GM10248 (cell line): ENCODE results near the gene ZNF157.
"Not testable (repeated sequence)": the region's sequence is repeated elsewhere in the genome, so short reads cannot be mapped to it uniquely, and the experiment has no call there.

ENCODE experiments used
- CTCF ChIA-PET: fragments of 300-600 bp; sonication (Branson Sonifier 250); formaldehyde crosslinking; extraction: SDS; loops from one replicate; lab custom pipeline; 2021; ENCODE audit warnings: antibody characterized with exemption; lab: Yijun Ruan, JAX
- POLR2A ChIA-PET: fragments of 350-650 bp; sonication (Branson Sonifier 250); formaldehyde crosslinking; extraction: SDS; loops from one replicate; lab custom pipeline; 2020; ENCODE audit warnings: antibody characterized with exemption; lab: Yijun Ruan, JAX
- DNase-seq: peaks from one replicate; pipeline ENCODE4 v3.0.0; 2012; ENCODE audit errors: extremely low spot score
- TF ChIP-seq, protein P1 (sequence below): IDR thresholded peaks from 2 replicates; pipeline ENCODE4 v1.5.1; 2012; ENCODE audit warnings: mild to moderate bottlenecking, low read depth; ENCODE audit errors: extremely low read depth, missing control alignments, control extremely low read depth

Gene ZNF157

DNA sequence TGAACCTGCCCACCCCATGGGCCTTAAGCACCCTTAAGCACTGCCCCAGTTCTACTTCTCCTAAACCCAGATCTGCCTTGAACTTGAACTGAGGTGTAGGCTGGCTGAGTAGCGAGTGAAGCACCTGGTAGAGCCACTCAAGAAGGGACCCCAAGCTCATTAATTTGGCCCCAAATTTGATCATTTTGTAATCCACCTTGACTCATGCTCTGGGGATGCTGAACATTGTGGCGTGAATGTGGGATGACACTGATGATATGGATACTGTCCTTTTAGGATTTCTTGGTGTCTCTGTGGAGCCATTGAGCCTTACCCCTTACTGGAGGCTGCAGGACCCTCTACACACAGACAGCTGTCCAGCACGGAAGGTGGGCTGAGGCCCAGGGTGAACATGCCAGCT, at the start of gene ZNF157:
TSS of gene ZNF157 (plus strand) at position 301 of the 400 bp plus-strand sequence. CDS start at position 392, 91 bp downstream.
- CTCF ChIA-PET: interaction anchor here (1.3 to 2.7 kb wide), 2 partner anchors 14 to 154 kb away, joined by 3 to 20 read pairs; no protein-coding TSS in a partner anchor
- no peak for DNase-seq
- POLR2A ChIA-PET: no interaction called here
- TF ChIP-seq, protein P1, sequence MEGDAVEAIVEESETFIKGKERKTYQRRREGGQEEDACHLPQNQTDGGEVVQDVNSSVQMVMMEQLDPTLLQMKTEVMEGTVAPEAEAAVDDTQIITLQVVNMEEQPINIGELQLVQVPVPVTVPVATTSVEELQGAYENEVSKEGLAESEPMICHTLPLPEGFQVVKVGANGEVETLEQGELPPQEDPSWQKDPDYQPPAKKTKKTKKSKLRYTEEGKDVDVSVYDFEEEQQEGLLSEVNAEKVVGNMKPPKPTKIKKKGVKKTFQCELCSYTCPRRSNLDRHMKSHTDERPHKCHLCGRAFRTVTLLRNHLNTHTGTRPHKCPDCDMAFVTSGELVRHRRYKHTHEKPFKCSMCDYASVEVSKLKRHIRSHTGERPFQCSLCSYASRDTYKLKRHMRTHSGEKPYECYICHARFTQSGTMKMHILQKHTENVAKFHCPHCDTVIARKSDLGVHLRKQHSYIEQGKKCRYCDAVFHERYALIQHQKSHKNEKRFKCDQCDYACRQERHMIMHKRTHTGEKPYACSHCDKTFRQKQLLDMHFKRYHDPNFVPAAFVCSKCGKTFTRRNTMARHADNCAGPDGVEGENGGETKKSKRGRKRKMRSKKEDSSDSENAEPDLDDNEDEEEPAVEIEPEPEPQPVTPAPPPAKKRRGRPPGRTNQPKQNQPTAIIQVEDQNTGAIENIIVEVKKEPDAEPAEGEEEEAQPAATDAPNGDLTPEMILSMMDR: no peak

DNA sequence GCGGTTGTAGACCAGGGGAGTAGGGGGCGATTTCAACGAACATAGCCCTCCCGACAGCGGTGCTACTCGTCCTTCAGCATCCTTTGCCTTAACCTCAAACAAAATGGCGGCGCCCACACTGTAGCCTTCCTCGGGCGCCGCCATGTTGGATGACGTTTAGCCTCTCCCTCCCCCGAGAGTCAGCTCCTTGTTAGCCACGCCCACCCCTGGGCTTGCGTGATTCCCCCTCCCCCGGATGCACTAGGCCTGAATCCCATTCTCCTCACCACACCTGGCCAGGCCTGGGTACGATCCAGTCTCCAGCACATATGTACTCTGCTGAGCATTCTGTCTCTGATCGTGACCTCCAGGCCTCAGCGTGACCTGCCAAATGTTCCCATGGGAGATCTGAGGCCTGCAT, 49.0 kb upstream of the ZNF157 start:
- ChIA-PET CTCF (interaction anchor here (1.3 kb wide), 1 partner anchor 64 kb away, joined by 3 read pairs; no protein-coding TSS in a partner anchor), POLR2A (no interaction called here)
- DNase-seq: no peak
- TF ChIP-seq, protein P1: no peak

DNA sequence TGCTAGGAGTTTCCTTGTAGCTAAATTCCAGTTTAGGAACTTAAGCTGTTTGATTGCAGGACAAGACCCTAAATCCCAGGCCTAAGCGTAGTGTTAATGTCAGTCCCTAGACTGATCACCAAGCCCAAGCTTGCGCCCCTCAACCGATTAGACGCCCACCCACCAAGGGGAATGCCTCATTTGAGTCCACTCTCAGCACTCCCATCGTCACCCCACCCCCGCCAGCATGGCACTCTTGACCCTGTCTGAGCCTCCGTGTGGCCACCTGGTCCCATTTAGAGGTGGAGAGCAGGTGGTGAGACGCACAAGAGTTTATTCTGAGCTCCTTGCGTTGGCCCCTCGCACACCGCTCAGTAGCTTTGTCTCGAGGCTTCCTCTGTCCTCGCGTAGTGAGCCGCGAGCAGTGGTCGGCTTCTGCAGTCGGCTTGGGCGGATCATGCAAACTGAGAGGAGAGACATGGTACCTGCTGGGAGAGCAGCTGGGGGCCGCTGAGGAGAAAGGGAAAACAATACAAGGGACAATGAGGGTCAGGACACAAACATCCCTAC, 48.5 kb upstream of the ZNF157 start:
- DNase-seq: no peak
- ChIA-PET POLR2A (no interaction called here), CTCF (interaction anchor here (1.3 kb wide), 1 partner anchor 63 kb away, joined by 3 read pairs; no protein-coding TSS in a partner anchor)
- TF ChIP-seq, protein P1: no peak

DNA sequence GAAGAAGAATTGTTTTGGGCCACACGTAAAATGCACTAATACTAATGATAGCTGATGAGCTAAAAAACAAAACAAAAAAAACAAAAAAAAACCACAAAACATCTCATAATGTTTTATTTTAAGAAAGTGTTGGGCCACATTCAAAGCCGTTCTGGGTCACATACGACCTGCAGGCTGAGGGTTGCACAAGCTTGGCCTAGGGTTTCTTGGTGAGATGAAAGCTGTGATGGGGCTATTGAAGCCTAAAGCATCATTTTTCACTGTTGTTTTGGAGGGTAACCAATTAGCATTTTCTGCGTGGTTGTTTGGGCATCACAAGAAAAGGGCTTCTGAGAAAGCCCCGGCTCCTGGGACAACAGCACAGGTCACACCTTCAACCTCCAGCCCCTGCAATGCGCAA, 42.5 kb upstream of the ZNF157 start:
- CTCF ChIA-PET: interaction anchor here (0.7 kb wide), 1 partner anchor 57 kb away, joined by 3 read pairs; no protein-coding TSS in a partner anchor
- POLR2A ChIA-PET: interaction anchor here (0.6 kb wide), 1 partner anchor 300 kb away, joined by 3 read pairs; no protein-coding TSS in a partner anchor
- no peak for DNase-seq
- TF ChIP-seq, protein P1: no peak

DNA sequence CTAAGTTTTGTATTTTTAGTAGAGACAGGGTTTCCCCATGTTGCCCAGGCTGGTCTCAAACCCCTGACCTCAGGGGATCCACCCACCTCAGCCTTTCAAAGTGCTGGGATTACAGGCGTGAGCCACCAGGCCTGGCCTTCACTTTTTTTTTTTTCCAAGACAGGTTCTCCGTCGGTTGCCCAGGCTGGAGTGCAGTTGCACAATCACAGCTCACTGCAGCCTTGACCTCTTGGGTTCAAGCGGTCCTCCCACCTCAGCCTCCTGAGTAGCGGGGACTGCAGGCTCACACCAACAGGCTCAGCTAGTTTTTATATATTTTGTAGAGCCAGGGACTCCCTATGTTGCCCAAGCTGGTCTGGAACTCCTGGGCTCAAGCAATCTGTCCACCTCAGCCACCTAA, 37.6 kb upstream of the ZNF157 start:
- CTCF ChIA-PET, POLR2A ChIA-PET, DNase-seq: not testable (repeated sequence)

DNA sequence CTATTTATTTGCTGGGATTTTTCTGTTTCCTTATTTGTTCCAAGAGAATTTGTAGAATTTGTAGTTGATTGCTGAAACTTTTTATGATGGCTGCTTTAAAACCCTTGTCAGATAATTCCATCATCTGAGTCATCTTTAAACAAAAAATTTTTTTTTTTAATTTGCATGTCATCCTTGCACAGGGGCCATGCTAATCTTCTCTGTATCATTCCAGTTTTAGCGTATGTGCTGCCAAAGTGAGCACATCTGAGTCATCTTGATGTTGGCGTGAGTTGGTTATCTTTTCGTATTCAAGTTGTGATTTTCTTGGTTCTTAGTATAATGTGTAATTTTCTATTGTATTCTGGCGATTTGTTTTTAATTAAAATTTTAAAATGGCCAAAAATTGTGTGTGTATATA, 18.7 kb upstream of the ZNF157 start:
- no peak for DNase-seq
- TF ChIP-seq, protein P1: no peak
- POLR2A ChIA-PET: no interaction called here
- CTCF ChIA-PET: no interaction called here

DNA sequence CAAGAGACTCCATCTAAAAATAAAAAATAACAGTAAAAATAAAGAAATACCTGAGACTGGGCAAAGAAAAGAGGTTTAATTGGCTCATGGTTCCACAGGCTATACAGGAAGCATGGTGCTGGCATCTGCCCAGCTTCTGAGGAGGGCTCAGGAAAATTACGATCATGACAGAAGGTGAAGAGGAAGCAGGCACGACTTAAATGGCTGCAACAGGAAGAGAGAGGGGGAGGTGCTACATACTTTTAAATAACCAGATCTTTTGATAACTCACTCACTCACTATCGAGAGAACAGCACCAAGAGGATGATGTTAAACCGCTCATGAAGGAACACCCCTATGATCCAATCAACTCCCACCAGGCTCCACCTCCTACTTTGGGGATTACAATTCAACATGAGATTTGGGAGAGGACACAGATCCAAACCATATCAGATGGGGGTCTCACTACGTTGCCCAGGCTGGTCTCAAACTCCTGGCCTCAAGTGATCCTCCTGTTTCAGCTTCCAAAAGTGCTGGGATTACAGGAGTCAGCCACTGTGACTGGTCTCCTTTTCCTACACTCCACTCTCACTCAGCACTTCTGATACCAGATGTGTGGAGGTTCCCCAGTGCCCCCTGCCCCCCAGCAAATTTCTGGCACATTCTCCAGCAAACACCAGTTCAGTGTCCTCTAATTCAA, 11.9 kb upstream of the ZNF157 start:
- ChIA-PET CTCF (no interaction called here), POLR2A (no interaction called here)
- TF ChIP-seq, protein P1: no peak
- DNase-seq: no peak
